Bronchial epithelial cell (primary cell): ENCODE measurements around the gene CNFN. TPM values are rescaled to one million over a fixed set of nuclear protein-coding genes. Genes with fewer than 3 reads are reported as not detected.
A peak's percentile ranks its signal among the peaks of the same experiment; 100 is the strongest.

Source experiments
- DNase-seq: peaks from one replicate; pipeline ENCODE4 v3.0.0-alpha.2; 2010; ENCODE audit warnings: low read depth
- FAIRE-seq: peaks from 2 replicates; lab custom pipeline; 2011; peaks lifted over from hg19 to GRCh38; lab: Jason Lieb, UNC
- H3K27me3 ChIP-seq: 2 replicates; pipeline ENCODE4 v1.5.1; 2011; ENCODE audit warnings: low read length; ENCODE audit not compliant: control insufficient read depth, insufficient read depth
- H3K36me3 ChIP-seq: 2 replicates; pipeline ENCODE4 v1.5.1; 2011; ENCODE audit warnings: low read length; ENCODE audit not compliant: control insufficient read depth, insufficient read depth
- H3K4me3 ChIP-seq: 2 replicates; pipeline ENCODE4 v1.5.1; 2011; ENCODE audit warnings: mild to moderate bottlenecking, low read depth, low read length, control low read depth
- CTCF ChIP-seq: IDR thresholded peaks from 2 replicates; pipeline ENCODE4 v1.5.1; 2011; ENCODE audit warnings: mild to moderate bottlenecking, moderate library complexity, low read length, control low read depth, inconsistent platforms; ENCODE audit not compliant: insufficient read depth, severe bottlenecking
- total RNA-seq: library from RNA; depleted of rRNA; stranded (reverse); fragments of >200 nt; gene quantifications from 2 replicates; pipeline ENCODE4 v1.2.1, GENCODE V29; 2014

CNFN gene
- total RNA-seq, 1 donor from 2014 or later, result not detected

DNA sequence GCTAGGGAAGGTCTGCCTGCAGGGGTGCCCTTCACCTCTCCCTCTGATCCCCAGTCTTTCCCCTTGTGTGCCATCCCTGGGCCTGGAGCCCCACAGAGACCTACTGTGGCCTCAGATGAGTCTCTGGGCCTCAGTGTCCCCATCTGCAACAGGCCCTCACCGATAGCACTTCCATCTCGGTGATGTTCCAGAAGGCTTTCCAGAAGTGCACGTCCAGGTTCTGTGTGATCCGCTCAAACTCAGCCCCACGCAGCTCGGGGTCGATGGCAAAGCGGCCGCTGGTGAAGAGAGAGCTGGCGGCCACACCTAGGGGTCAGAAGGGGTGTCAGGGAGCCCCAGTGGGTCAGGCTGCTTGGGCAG is 17.7 kb upstream of the CNFN start:
- FAIRE-seq (no peak), DNase-seq (no peak)
- TF ChIP-seq CTCF, result no peak
- H3K27me3 ChIP-seq, result no peaks in the 10 kb centered on the region
- H3K4me3 ChIP-seq, result no peak overlapping the region
- peaks cover 5% of the 10 kb centered on the region for H3K36me3 ChIP-seq

DNA sequence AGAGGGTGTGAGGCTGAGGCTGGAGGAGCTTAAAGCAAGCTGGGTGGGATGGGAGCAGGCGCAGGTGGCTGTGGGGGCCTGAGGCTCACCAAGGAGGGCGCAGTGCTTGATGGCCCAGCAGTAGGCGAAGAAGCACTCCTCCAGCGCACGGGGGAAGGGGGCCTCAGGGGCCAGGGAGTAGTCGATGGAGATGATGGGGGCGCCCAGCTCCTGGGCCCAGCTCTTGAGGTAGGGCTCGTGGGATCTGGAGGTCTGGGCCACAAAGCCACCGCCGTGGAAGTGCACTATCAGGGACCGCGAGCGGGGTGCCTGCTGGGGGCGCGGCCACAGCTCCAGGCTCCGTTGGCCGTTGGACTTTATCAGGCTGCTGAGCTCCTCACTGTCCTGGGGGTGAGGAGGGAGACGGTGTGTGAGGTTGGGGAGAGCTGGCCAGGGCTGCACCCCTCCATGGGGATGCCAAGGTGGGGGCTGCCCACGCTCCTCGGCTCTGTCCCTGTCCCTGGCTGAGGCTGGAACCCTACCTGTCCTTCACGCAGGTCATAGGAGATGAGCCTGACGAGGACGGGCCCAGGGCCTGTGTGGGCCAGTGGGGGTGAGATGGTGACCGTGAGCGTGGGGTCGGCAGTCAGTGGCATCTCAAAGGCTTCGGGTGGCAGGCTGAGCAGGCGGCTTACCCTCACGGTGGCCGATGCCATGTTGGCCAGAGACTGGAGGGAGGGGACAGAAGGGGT is 17.2 kb upstream of the CNFN start:
- no peak for FAIRE-seq
- TF ChIP-seq CTCF, result no peak
- peaks cover 5% of the 10 kb centered on the region for H3K36me3 ChIP-seq
- no peaks in the 10 kb centered on the region for H3K27me3 ChIP-seq
- no peak overlapping the region for H3K4me3 ChIP-seq
- no peak for DNase-seq

DNA sequence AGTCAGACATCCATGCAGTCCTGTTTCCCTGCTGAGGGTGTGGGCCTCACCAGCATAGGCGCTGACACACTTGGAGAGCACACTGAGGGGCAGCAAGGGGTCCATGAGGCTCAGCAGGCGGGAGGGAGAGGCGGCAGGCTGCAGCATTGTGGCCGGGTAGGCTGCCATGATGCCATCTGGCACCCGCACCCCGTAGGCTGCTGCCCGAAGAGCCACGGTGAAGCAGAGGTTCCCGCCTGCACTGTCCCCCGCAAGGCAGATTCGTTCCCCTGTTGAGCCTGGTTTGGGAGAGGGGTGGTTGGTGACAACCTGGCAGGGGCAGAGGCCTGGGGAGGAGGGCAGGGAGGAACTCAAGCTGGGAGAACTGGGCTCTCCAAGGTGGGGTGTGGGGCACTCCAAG is 16.0 kb upstream of the CNFN start:
- Histone ChIP-seq H3K36me3 (peaks cover 5% of the 10 kb centered on the region), H3K4me3 (no peak overlapping the region), H3K27me3 (no peaks in the 10 kb centered on the region)
- no peak for FAIRE-seq
- no peak for DNase-seq
- TF ChIP-seq CTCF, result no peak

DNA sequence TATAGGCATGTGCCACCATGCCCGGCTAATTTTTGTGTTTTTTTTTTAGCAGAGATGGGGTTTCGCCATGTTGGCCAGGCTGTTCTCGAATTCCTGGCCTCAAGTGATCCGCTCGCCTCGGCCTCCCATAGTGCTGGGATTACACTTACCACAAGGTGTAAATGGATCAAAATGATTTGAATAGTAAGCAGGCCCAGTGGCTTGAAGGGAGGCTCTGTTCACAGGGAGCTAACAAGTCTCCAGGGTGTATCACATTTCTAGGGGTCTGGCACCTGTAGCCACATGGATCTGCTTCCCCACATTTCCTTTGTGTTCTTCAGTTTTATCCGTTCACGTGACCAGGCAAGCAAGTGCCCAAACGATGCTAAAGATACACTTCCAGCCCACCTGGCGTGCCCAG is 13.5 kb upstream of the CNFN start:
- DNase-seq, result no peak

DNA sequence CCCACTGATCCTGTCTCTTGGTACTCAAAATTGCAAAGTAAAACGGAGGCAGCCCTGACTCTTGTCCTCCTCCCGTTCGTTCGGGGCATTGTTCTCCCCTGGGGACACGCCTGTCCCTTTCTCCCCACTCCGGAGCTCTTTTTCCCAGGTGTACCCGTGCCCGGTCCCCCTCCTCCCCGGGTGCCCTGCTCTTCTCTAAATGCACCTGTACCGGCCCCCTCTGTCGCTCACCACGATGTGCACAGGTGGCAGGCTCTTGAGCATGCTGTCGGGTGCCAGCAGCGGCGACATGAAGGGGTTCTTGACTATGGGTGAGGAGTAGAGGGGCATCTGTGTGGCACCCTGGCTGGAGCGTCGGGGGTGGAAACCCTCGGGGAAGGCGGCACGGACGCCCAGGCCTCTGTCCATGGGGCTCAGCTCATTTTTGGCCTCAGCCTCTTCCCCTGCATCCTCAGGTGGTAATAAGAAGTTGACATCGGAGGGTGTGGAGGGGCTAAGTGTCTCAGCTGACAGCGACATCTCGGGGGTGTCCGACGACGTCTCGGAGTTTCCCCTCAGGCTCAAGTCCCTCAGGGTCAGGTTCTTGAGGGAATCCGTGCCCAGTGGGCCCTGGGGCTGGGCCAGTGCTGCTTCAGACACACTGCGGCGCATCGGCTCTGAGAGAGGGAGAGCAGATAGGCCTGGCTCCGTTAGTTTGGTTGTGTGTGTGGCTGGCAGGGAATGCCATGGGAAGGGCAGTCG is 12.4 kb upstream of the CNFN start:
- FAIRE-seq, result no peak

More for the DNA sequence above, 13.5 kb upstream of the CNFN start:
- no peaks in the 10 kb centered on the region for H3K27me3 ChIP-seq
- H3K36me3 ChIP-seq, result peaks cover 5% of the 10 kb centered on the region
- no peak for TF ChIP-seq CTCF
- no peak for FAIRE-seq
- no peak overlapping the region for H3K4me3 ChIP-seq

More for the DNA sequence above, 12.4 kb upstream of the CNFN start:
- no peak for TF ChIP-seq CTCF
- Histone ChIP-seq H3K27me3 (no peaks in the 10 kb centered on the region), H3K4me3 (peak overlapping the region; percentile 44), H3K36me3 (peaks cover 3% of the 10 kb centered on the region)
- DNase-seq, result no peak
